ENCODE results near the gene ARID3B. TPM values are rescaled to one million over a fixed set of nuclear protein-coding genes. Genes with fewer than 3 reads are reported as not detected.

ARID3B gene
- total RNA-seq, 1 donor from 2014 or later, result 2.0 TPM

DNA sequence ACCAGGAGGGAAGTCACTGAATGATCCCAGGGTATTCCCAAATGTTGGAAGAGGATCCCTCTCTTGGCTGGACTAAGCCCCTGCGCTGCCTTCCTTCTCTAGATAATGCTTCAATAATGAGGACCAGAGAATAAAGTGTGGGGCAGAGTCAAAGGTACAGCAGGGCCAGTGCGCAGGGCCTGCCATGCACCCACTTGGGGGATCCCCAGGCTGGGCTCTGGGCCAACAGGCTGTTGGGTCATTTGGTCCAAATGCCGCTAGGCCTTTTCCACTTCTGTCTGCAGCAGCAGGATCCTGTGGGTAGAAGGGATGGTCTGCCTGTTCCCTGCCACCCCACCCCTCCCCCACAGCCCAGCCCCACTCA, 68.9 kb downstream of the ARID3B start:
- peak overlapping the region; percentile 47 for H3K27ac ChIP-seq (replicated peaks)
- no peak for DNase-seq
- no peaks in the 10 kb centered on the region for H3K9me3 ChIP-seq (replicated peaks)
- intact Hi-C loops (cut with micrococcal nuclease), result loop anchor here (10.0 kb wide), 1 partner anchor 65 kb away; the partner anchor contains the start of gene ARID3B
- H3K36me3 ChIP-seq, result no peaks in the 10 kb centered on the region
- no peak overlapping the region for H3K4me3 ChIP-seq
- H3K27me3 ChIP-seq (ENCODE audit: low read depth), result no peaks in the 10 kb centered on the region
- peaks cover 32% of the 10 kb centered on the region for H3K4me1 ChIP-seq
- TF ChIP-seq, protein P1, sequence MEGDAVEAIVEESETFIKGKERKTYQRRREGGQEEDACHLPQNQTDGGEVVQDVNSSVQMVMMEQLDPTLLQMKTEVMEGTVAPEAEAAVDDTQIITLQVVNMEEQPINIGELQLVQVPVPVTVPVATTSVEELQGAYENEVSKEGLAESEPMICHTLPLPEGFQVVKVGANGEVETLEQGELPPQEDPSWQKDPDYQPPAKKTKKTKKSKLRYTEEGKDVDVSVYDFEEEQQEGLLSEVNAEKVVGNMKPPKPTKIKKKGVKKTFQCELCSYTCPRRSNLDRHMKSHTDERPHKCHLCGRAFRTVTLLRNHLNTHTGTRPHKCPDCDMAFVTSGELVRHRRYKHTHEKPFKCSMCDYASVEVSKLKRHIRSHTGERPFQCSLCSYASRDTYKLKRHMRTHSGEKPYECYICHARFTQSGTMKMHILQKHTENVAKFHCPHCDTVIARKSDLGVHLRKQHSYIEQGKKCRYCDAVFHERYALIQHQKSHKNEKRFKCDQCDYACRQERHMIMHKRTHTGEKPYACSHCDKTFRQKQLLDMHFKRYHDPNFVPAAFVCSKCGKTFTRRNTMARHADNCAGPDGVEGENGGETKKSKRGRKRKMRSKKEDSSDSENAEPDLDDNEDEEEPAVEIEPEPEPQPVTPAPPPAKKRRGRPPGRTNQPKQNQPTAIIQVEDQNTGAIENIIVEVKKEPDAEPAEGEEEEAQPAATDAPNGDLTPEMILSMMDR (IDR thresholded peaks at IDR 0.05; ENCODE audit: borderline replicate concordance), result no peak

DNA sequence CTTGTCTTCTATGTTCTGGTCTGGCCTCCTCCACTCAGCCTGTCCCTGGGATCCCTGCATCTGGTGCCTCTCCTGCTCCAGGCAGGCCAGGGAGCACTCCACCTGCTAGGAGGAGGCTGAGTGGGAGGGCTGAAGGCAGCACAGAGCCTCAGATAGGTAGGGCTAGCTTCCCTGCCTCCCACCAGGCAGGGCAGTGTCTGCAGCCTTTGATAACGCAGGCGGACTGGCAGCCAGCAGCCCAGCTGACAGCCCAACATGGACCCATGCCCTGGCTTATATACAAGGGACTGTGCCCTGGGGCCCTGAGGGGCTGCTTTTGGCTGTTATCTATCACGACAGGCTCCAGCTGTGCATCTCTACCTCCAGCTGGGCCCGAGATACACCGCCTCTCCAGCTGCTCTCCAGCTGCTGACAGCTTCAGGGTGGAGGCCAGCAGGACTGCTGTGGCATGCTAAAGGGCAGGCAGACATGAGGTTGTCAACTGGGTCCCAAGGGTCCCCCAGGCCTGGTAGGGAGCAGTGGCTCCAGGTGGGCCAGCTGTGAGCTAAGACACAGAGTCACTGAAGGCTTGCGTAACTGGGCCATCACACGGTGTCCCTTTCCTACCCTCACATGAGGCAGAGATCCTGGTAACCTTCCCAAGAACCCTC, 69.4 kb downstream of the ARID3B start:
- peak; percentile 49 for DNase-seq
- H3K27ac ChIP-seq (replicated peaks), result peak overlapping the region; percentile 47
- TF ChIP-seq, protein P1 (IDR thresholded peaks at IDR 0.05; ENCODE audit: borderline replicate concordance), result no peak

DNA sequence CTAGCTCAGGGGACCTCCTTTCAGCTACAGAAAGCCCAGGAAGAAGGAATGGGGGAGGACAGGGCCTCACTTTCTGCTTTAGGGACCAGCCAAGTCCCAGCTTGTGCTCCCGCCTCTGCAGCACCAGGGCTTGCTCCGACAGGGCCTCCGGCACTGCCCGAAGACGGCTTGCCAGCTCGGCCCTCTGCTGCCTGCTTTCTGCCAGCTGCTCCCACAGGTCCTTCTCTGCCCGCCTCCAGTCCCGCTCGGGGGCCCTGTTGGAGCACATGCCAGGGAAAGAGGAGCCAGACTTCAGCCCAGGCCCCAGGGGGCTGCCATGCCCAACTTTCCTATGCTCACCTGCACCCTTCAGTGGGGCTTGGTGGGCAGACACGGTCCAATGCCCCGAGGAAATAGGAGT, 70.3 kb downstream of the ARID3B start:
- Histone ChIP-seq H3K27ac (replicated peaks) (peak overlapping the region; percentile 47), H3K36me3 (no peaks in the 10 kb centered on the region), H3K4me1 (peaks cover 44% of the 10 kb centered on the region), H3K4me3 (no peak overlapping the region), H3K27me3 (ENCODE audit: low read depth) (no peaks in the 10 kb centered on the region), H3K9me3 (replicated peaks) (no peaks in the 10 kb centered on the region)
- TF ChIP-seq, protein P1 (IDR thresholded peaks at IDR 0.05; ENCODE audit: borderline replicate concordance), result no peak
- DNase-seq, result no peak
- intact Hi-C loops (cut with micrococcal nuclease), result loop anchor here (10.0 kb wide), 1 partner anchor 67 kb away; the partner anchor contains the start of gene ARID3B

More for the DNA sequence above, 69.4 kb downstream of the ARID3B start:
- intact Hi-C loops (cut with micrococcal nuclease), result loop anchor here (10.0 kb wide), 1 partner anchor 66 kb away; the partner anchor contains the start of gene ARID3B
- H3K9me3 ChIP-seq (replicated peaks), result no peaks in the 10 kb centered on the region
- H3K4me1 ChIP-seq, result peaks cover 37% of the 10 kb centered on the region
- H3K36me3 ChIP-seq, result no peaks in the 10 kb centered on the region
- no peaks in the 10 kb centered on the region for H3K27me3 ChIP-seq (ENCODE audit: low read depth)
- H3K4me3 ChIP-seq, result no peak overlapping the region

DNA sequence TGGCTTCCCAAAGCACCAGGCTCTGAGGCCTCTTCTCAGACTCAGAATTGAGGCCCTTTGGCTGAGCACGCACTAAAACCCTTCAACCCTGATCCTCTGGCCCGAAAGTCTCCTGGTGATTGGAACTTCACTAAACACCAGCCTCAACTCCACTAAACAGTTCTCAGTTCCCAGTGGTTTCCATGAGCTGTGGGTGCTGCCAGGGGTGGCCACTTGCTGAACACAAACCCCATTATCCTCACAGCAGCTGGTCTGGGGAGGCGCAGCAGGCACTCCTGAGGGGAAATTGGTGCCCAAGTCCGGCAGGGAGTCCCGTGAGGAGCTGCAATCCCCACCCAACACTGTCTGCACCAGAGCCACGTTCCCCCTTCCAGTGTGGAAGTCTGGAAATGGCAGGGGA, 70.8 kb downstream of the ARID3B start:
- intact Hi-C loops (cut with micrococcal nuclease), result loop anchor here (10.0 kb wide), 1 partner anchor 67 kb away; the partner anchor contains the start of gene ARID3B
- no peaks in the 10 kb centered on the region for H3K36me3 ChIP-seq
- H3K9me3 ChIP-seq (replicated peaks), result no peaks in the 10 kb centered on the region
- H3K27me3 ChIP-seq (ENCODE audit: low read depth), result no peaks in the 10 kb centered on the region
- DNase-seq, result no peak
- H3K27ac ChIP-seq (replicated peaks), result no peak overlapping the region
- peaks cover 49% of the 10 kb centered on the region for H3K4me1 ChIP-seq
- TF ChIP-seq, protein P1 (IDR thresholded peaks at IDR 0.05; ENCODE audit: borderline replicate concordance), result no peak
- H3K4me3 ChIP-seq, result no peak overlapping the region

DNA sequence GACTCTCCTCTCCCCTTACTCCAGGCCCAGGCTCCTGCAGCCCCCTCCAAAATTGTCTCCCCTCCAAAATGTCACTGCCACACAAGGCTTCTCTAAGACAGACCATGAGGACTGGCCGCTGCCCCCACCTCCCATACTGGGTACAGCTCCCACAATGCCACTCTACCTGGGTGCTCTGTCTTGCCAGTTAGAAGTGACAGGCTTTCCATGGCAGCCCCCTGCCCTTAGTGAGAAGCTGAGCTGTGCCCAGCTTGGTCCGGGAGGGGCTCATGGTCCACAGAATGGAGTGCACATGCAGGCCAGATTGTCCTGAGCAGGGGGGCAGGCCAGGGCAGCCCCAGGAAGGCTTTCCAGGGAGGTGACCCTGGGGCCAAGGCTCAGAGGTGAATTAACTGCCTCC, 71.7 kb downstream of the ARID3B start:
- Histone ChIP-seq H3K27me3 (ENCODE audit: low read depth) (no peaks in the 10 kb centered on the region), H3K27ac (replicated peaks) (no peak overlapping the region), H3K36me3 (no peaks in the 10 kb centered on the region), H3K4me3 (no peak overlapping the region), H3K9me3 (replicated peaks) (no peaks in the 10 kb centered on the region), H3K4me1 (peaks cover 57% of the 10 kb centered on the region)
- no peak for DNase-seq
- intact Hi-C loops (cut with micrococcal nuclease), result loop anchor here (10.0 kb wide), 1 partner anchor 68 kb away; the partner anchor contains the start of gene ARID3B
- TF ChIP-seq, protein P1 (IDR thresholded peaks at IDR 0.05; ENCODE audit: borderline replicate concordance), result no peak

All from left ventricle myocardium inferior (tissue), 1 donor.